ENCODE data around the gene UBN1.

GRCh38 chr16:4811773-4812172 is 35.5 kb upstream of the UBN1 start:
- TF ChIP-seq EZH2 (IDR thresholded peaks at IDR 0.05; ENCODE audit: borderline replicate concordance, low read depth, low read length, severe bottlenecking) (no peak), POLR2A (IDR thresholded peaks at IDR 0.05; ENCODE audit: low read depth, low read length) (no peak), JUN (IDR thresholded peaks at IDR 0.05; ENCODE audit: borderline replicate concordance, insufficient read depth, insufficient read length, low read depth) (no peak), CTCF (IDR thresholded peaks at IDR 0.05; ENCODE audit: extremely low read depth in 1 of 2, insufficient read depth in 1 of 2, low read depth in 1 of 2, low read length in 2 of 2) (no peak)

Measured in endothelial cell of umbilical vein (primary cell).